Neuronal stem cell (in vitro differentiated cells): ENCODE results near the gene SUGCT.

ENCODE experiments used
- DNase-seq: peaks from one replicate; pipeline ENCODE4 v3.0.0-alpha.2; 2013; ENCODE audit warnings: low spot score
- H2AFZ ChIP-seq: one replicate; pipeline ENCODE4 v1.6.1; 2013; ENCODE audit warnings: mild to moderate bottlenecking, low read length, inconsistent platforms
- H2AK5ac ChIP-seq: 2 replicates; pipeline ENCODE4 v1.6.1; 2013; ENCODE audit warnings: low read depth, mild to moderate bottlenecking, inconsistent platforms, low read length, moderate library complexity, mixed read lengths
- H2BK120ac ChIP-seq: 2 replicates; pipeline ENCODE4 v1.6.1; 2013; ENCODE audit warnings: low read depth, mild to moderate bottlenecking, inconsistent platforms, low read length, moderate library complexity, mixed read lengths
- H2BK12ac ChIP-seq: one replicate; pipeline ENCODE4 v1.6.1; 2013; ENCODE audit warnings: low read length, inconsistent platforms
- H2BK15ac ChIP-seq: 2 replicates; pipeline ENCODE4 v1.6.1; 2013; ENCODE audit warnings: mild to moderate bottlenecking, low read length, inconsistent platforms, mixed read lengths
- H2BK5ac ChIP-seq: one replicate; pipeline ENCODE4 v1.6.1; 2013; ENCODE audit warnings: inconsistent platforms, mild to moderate bottlenecking, low read length, moderate library complexity
- H3K14ac ChIP-seq: one replicate; pipeline ENCODE4 v1.6.1; 2013; ENCODE audit warnings: low read length, inconsistent platforms
- H3K18ac ChIP-seq: 2 replicates; pipeline ENCODE4 v1.6.1; 2013; ENCODE audit warnings: low read length, inconsistent platforms
- H3K23ac ChIP-seq: 2 replicates; pipeline ENCODE4 v1.6.1; 2013; ENCODE audit warnings: low read depth, mild to moderate bottlenecking, mixed read lengths, low read length, inconsistent platforms; ENCODE audit not compliant: poor library complexity
- H3K27ac ChIP-seq: replicated peaks from 3 replicates; pipeline ENCODE4 v1.5.1; 2013; ENCODE audit warnings: low read length, inconsistent platforms
- H3K27me3 ChIP-seq, 3 experiments: 2 replicates each; pipeline ENCODE4 v1.6.1; 2013; ENCODE audit warnings: low read length in 3 of 3, mild to moderate bottlenecking in 2 of 3, inconsistent platforms in 1 of 3, low read depth in 1 of 3, mixed read lengths in 1 of 3, moderate library complexity in 1 of 3; ENCODE audit not compliant: control insufficient read depth in 3 of 3, insufficient read depth in 3 of 3
- H3K36me3 ChIP-seq, 2 donors: replicated peaks in 1 of 2; 2 replicates each; pipeline ENCODE4 v1.6.1; 2013; ENCODE audit warnings: low read length in 2 of 2; ENCODE audit not compliant: control insufficient read depth in 2 of 2, insufficient read depth in 2 of 2
- H3K4ac ChIP-seq: 2 replicates; pipeline ENCODE4 v1.6.1; 2013; ENCODE audit warnings: inconsistent platforms, mild to moderate bottlenecking, low read length, moderate library complexity
- H3K4me1 ChIP-seq, 2 donors: 1 replicate in 1 of 2; 2 replicates in 1 of 2; pipeline ENCODE4 v1.6.1; 2013; ENCODE audit warnings: low read length in 2 of 2, low read depth in 1 of 2; ENCODE audit not compliant: control insufficient read depth in 2 of 2, insufficient read depth in 1 of 2
- H3K4me2 ChIP-seq: one replicate; pipeline ENCODE4 v1.6.1; 2013; ENCODE audit warnings: mild to moderate bottlenecking, low read length, inconsistent platforms; ENCODE audit not compliant: insufficient read depth, poor library complexity, severe bottlenecking
- H3K4me3 ChIP-seq, 2 donors: 2 replicates each; pipeline ENCODE4 v1.5.1; 2013; ENCODE audit warnings: low read length in 2 of 2, mild to moderate bottlenecking in 2 of 2, inconsistent platforms in 1 of 2, moderate library complexity in 1 of 2
- H3K79me1 ChIP-seq: one replicate; pipeline ENCODE4 v1.6.1; 2013; ENCODE audit warnings: low read depth, mild to moderate bottlenecking, inconsistent platforms, low read length, moderate library complexity
- H3K9ac ChIP-seq: one replicate; pipeline ENCODE4 v1.6.1; 2013; ENCODE audit warnings: mild to moderate bottlenecking, low read depth, low read length, inconsistent platforms; ENCODE audit not compliant: poor library complexity
- H3K9me3 ChIP-seq, 2 donors: replicated peaks in 1 of 2; 2 replicates each; pipeline versions ENCODE3 to v1.6.1; 2013; ENCODE audit warnings: low read length in 2 of 2, mild to moderate bottlenecking in 2 of 2, inconsistent platforms in 1 of 2, low read depth in 1 of 2, mixed read lengths in 1 of 2, moderate library complexity in 1 of 2; ENCODE audit not compliant: control insufficient read depth in 2 of 2, insufficient read depth in 1 of 2
- H4K8ac ChIP-seq: one replicate; pipeline ENCODE4 v1.6.1; 2013; ENCODE audit warnings: low read depth, mild to moderate bottlenecking, inconsistent platforms, low read length, moderate library complexity
- H4K91ac ChIP-seq: one replicate; pipeline ENCODE4 v1.6.1; 2013; ENCODE audit warnings: low read length, low read depth, mild to moderate bottlenecking, inconsistent platforms; ENCODE audit not compliant: poor library complexity
- WGBS, 2 donors: extraction: QIAGEN DNeasy Blood & Tissue Kit; methylation state at CpG; one replicate each; pipeline ENCODE4 v1.1.7; 2013; ENCODE audit warnings: missing lambda C conversion rate in 2 of 2, mixed read lengths in 1 of 2; ENCODE audit not compliant: insufficient read length in 2 of 2, insufficient replicate concordance in 1 of 2; ENCODE audit errors: extremely low coverage in 2 of 2; 5-methylcytosine and 5-hydroxymethylcytosine counted together

Gene SUGCT

GRCh38 chr7:40122940-40123254 is 11.9 kb upstream of the SUGCT start:
- no peak overlapping the region for H2BK12ac ChIP-seq
- H3K18ac ChIP-seq = no peak overlapping the region
- no peak overlapping the region for H3K4ac ChIP-seq
- H3K27me3 ChIP-seq = no peaks in the 10 kb centered on the region
- H4K91ac ChIP-seq = no peak overlapping the region
- H2BK15ac ChIP-seq = no peak overlapping the region
- no peak overlapping the region for H2BK120ac ChIP-seq
- no peak overlapping the region for H3K14ac ChIP-seq
- H3K9me3 ChIP-seq = no peaks in the 10 kb centered on the region
- no peak for DNase-seq
- H3K79me1 ChIP-seq = peaks cover 1% of the 10 kb centered on the region
- H3K4me2 ChIP-seq = no peak overlapping the region
- H3K23ac ChIP-seq = no peak overlapping the region
- no peak overlapping the region for H3K9ac ChIP-seq
- H2BK5ac ChIP-seq = no peak overlapping the region
- WGBS, 2 donors = no CpG with 5 or more reads among the region's 2 CpGs
- H4K8ac ChIP-seq = no peak overlapping the region
- no peaks in the 10 kb centered on the region for H3K4me1 ChIP-seq
- no peak overlapping the region for H2AK5ac ChIP-seq
- H3K27ac ChIP-seq = no peak overlapping the region
- peaks cover 0 to 23% of the 10 kb centered on the region in 2 donors for H3K36me3 ChIP-seq
- H3K4me3 ChIP-seq = no peak overlapping the region
- H2AFZ ChIP-seq = no peak overlapping the region

GRCh38 chr7:40133561-40134427 is 1.0 kb upstream of the SUGCT start:
- no CpG with 5 or more reads among the region's 36 CpGs for WGBS, 2 donors
- Histone ChIP-seq H3K27me3 (no peaks in the 10 kb centered on the region), H3K36me3 (peaks cover 0 to 27% of the 10 kb centered on the region in 2 donors), H3K4me1 (peaks cover 0 to 1% of the 10 kb centered on the region in 2 donors), H2BK15ac (no peak overlapping the region), H3K27ac (peak overlapping the region; percentile 92), H3K79me1 (peaks cover 5% of the 10 kb centered on the region), H3K14ac (no peak overlapping the region), H2BK5ac (peak overlapping the region; percentile 85), H4K91ac (no peak overlapping the region), H3K9ac (peak overlapping the region; percentile 90), H2BK12ac (no peak overlapping the region), H3K18ac (peak overlapping the region; percentile 93), H4K8ac (no peak overlapping the region), H2AFZ (peak overlapping the region; percentile 100), H3K4ac (no peak overlapping the region), H2BK120ac (peak overlapping the region; percentile 94), H3K4me3 (peak overlapping the region; percentile 91 to 93), H3K4me2 (peak overlapping the region; percentile 54), H2AK5ac (no peak overlapping the region), H3K23ac (peak overlapping the region; percentile 73), H3K9me3 (no peaks in the 10 kb centered on the region)
- DNase-seq = no peak

GRCh38 chr7:40135317-40135610 is 459 bp downstream of the SUGCT start:
- Histone ChIP-seq H2BK12ac (no peak overlapping the region), H3K4me1 (peaks cover 0 to 1% of the 10 kb centered on the region in 2 donors), H2BK120ac (no peak overlapping the region), H3K9me3 (no peaks in the 10 kb centered on the region), H4K8ac (no peak overlapping the region), H3K27me3 (no peaks in the 10 kb centered on the region), H3K14ac (no peak overlapping the region), H4K91ac (no peak overlapping the region), H3K4me2 (peak overlapping the region; percentile 56), H2AFZ (peak overlapping the region; percentile 100), H2BK15ac (peak overlapping the region; percentile 97), H3K36me3 (peaks cover 0 to 26% of the 10 kb centered on the region in 2 donors), H3K79me1 (peaks cover 5% of the 10 kb centered on the region), H2AK5ac (no peak overlapping the region), H3K4ac (no peak overlapping the region), H3K4me3 (peak overlapping the region; percentile 91 to 93), H3K18ac (peak overlapping the region; percentile 96), H3K23ac (peak overlapping the region; percentile 73), H2BK5ac (peak overlapping the region; percentile 85), H3K9ac (peak overlapping the region; percentile 70), H3K27ac (no peak overlapping the region)
- WGBS, 2 donors = no CpG with 5 or more reads among the region's 17 CpGs
- DNase-seq = no peak

- no peak overlapping the region for H2AFZ ChIP-seq
- H2BK5ac ChIP-seq = no peak overlapping the region
- H3K79me1 ChIP-seq = peaks cover 4% of the 10 kb centered on the region
- no peak overlapping the region for H3K23ac ChIP-seq
- H3K4ac ChIP-seq = no peak overlapping the region
- H3K9ac ChIP-seq = no peak overlapping the region
- peaks cover 0 to 5% of the 10 kb centered on the region in 2 donors for H3K36me3 ChIP-seq
- no peak overlapping the region for H2BK15ac ChIP-seq
- no CpG with 5 or more reads among the region's 2 CpGs for WGBS, 2 donors
- no peak overlapping the region for H2AK5ac ChIP-seq
- no peaks in the 10 kb centered on the region for H3K27me3 ChIP-seq
- no peak overlapping the region for H3K4me2 ChIP-seq
- no peaks in the 10 kb centered on the region for H3K9me3 ChIP-seq
- no peak overlapping the region for H3K27ac ChIP-seq
- H4K91ac ChIP-seq = no peak overlapping the region
- no peak overlapping the region for H2BK120ac ChIP-seq
- H3K4me3 ChIP-seq = no peak overlapping the region
- H4K8ac ChIP-seq = no peak overlapping the region
- DNase-seq = no peak
- no peak overlapping the region for H3K18ac ChIP-seq
- no peak overlapping the region for H3K14ac ChIP-seq
- peaks cover 0 to 1% of the 10 kb centered on the region in 2 donors for H3K4me1 ChIP-seq
- no peak overlapping the region for H2BK12ac ChIP-seq
Observed at GRCh38 chr7:40137563-40137962, 2.8 kb downstream of the SUGCT start.
